ENCODE data around the gene KRT9.

- TF ChIP-seq POLR2A (IDR thresholded peaks at IDR 0.05; ENCODE audit: borderline replicate concordance, extremely low read depth, insufficient read depth, insufficient read length) (no peak), CTCF (IDR thresholded peaks at IDR 0.05 in 2 of 3, conservative IDR thresholded peaks at IDR 0.05 in 1 of 3; ENCODE audit: borderline replicate concordance in 1 of 3, insufficient read depth in 1 of 3, low read depth in 2 of 3, low read length in 2 of 3) (peak in 1 of 3 experiments; percentile 7; a peak in 1 of 6 replicates), EZH2 (IDR thresholded peaks at IDR 0.05) (no peak), JUND (IDR thresholded peaks at IDR 0.05) (no peak), POLR2AphosphoS5 (IDR thresholded peaks at IDR 0.05; ENCODE audit: low read depth, low read length) (no peak), MAX (IDR thresholded peaks at IDR 0.05) (no peak), ZFX (IDR thresholded peaks at IDR 0.05) (no peak), CEBPB (IDR thresholded peaks at IDR 0.05; ENCODE audit: low read depth) (no peak), EZH2phosphoT487 (IDR thresholded peaks at IDR 0.05; ENCODE audit: borderline replicate concordance) (no peak), ZBTB33 (IDR thresholded peaks at IDR 0.05; ENCODE audit: extremely low read depth, insufficient replicate concordance, low read length) (no peak), EGR1 (IDR thresholded peaks at IDR 0.05; ENCODE audit: low read depth) (no peak), REST (IDR thresholded peaks at IDR 0.05; ENCODE audit: low read depth) (no peak), RAD21 (IDR thresholded peaks at IDR 0.05; ENCODE audit: low read depth) (no peak)
Measured at GRCh38 chr17:41534899-41535546, 36.8 kb downstream of the KRT9 start.
